Omental fat pad (tissue), 4 donors: ENCODE results near the gene ASMTL. TPM values are rescaled to one million over a fixed set of nuclear protein-coding genes. Genes with fewer than 3 reads are reported as not detected.

ENCODE experiments used
- ATAC-seq: fragments of 150-250 bp; one replicate; pipeline ENCODE4 v1.9.1; 2016; ENCODE audit warnings: mild to moderate bottlenecking, moderate library complexity; ENCODE audit not compliant: low FRiP score
- DNase-seq: peaks from one replicate; pipeline ENCODE4 v3.0.0-alpha.2; 2019; ENCODE audit warnings: low spot score
- CTCF ChIP-seq, 3 donors: fragments of 450-650 bp; IDR thresholded peaks; one replicate each; pipeline ENCODE4 v1.5.1; 2016 to 2017; ENCODE audit warnings: antibody characterized with exemption in 3 of 3, mild to moderate bottlenecking in 3 of 3, moderate library complexity in 2 of 3
- total RNA-seq, 4 donors: library from RNA; depleted of rRNA; stranded (reverse); fragments of >200 nt; gene quantifications; one replicate each; pipeline ENCODE4 v1.1.0, GENCODE V29; 2016

The ASMTL gene
- total RNA-seq, 4 donors from 2014 or later, result 17.9 to 27.3 (median 21.8) TPM

GRCh38 chrX:1355131-1356046, 97.3 kb downstream of the ASMTL start:
- peak; percentile 9 for DNase-seq
- no peak for ATAC-seq
- TF ChIP-seq CTCF (IDR thresholded peaks at IDR 0.05), result no peak

- TF ChIP-seq CTCF (IDR thresholded peaks at IDR 0.05), result no peak
- DNase-seq, result peak; percentile 10
- no peak for ATAC-seq
These were observed 98.4 kb downstream of the ASMTL start for GRCh38 chrX:1354036-1355019.

Other genes starting within 250 kb of the ASMTL start
- gene CRLF2, start 240.3 kb downstream of the ASMTL start, total RNA-seq, result 1 to 10 TPM in 1 of 4 donors, under 1 TPM in 3; 0.47 to 1.0 (median 0.61) TPM
- gene CSF2RA, start 184.1 kb downstream of the ASMTL start, total RNA-seq, result 10 to 100 TPM; 10.3 to 82.9 (median 29.1) TPM
- gene IL3RA, start 116.1 kb downstream of the ASMTL start, total RNA-seq, result 10 to 100 TPM in 3 of 4 donors, 1 to 10 TPM in 1; 5.2 to 38.3 (median 20.6) TPM
- 100 to 1,000 TPM; 342 to 468 (median 415) TPM for gene SLC25A6, start 60.8 kb downstream of the ASMTL start, total RNA-seq
- 1 to 10 TPM; 1.7 to 5.5 (median 2.9) TPM for gene P2RY8, start 84.3 kb upstream of the ASMTL start, total RNA-seq
- gene AKAP17A, start 138.7 kb upstream of the ASMTL start, total RNA-seq, result 10 to 100 TPM; 31.6 to 53.0 (median 46.9) TPM
- under 1 TPM in 1 of 4 donors, not detected in 3; 0.56 TPM for gene ASMT, start 162.2 kb upstream of the ASMTL start, total RNA-seq